RWPE2 (cell line): Measurements from ENCODE around the gene LACTBL1.

ENCODE experiments used
- ATAC-seq: fragments of 200-7000 bp; cut with Tn5 transposase; 3 replicates; pipeline ENCODE4 v1.9.1; 2021; ENCODE audit warnings: low read depth
- DNase-seq: peaks from one replicate; pipeline ENCODE4 v3.0.0-alpha.2; 2020; ENCODE audit warnings: low spot score
- H3K27ac ChIP-seq: fragments of 450-650 bp; 2 replicates; pipeline ENCODE4 v1.5.1; 2017; ENCODE audit warnings: mild to moderate bottlenecking; ENCODE audit not compliant: poor library complexity, severe bottlenecking
- H3K27me3 ChIP-seq: fragments of 250-450 bp; sonication (Bioruptor Pico); 2 replicates; pipeline ENCODE4 v1.5.1; 2021; ENCODE audit warnings: mild to moderate bottlenecking, moderate library complexity; ENCODE audit not compliant: insufficient read depth, poor library complexity, severe bottlenecking
- H3K36me3 ChIP-seq: fragments of 250-450 bp; sonication (Bioruptor Pico); 2 replicates; pipeline ENCODE4 v1.5.1; 2020; ENCODE audit warnings: low read depth, mild to moderate bottlenecking, moderate library complexity
- H3K4me1 ChIP-seq: fragments of 250-450 bp; sonication (Bioruptor Pico); 2 replicates; pipeline ENCODE4 v1.5.1; 2021; ENCODE audit warnings: mild to moderate bottlenecking, moderate library complexity; ENCODE audit not compliant: insufficient read depth, poor library complexity, severe bottlenecking
- H3K4me3 ChIP-seq: fragments of 250-450 bp; sonication (Bioruptor Pico); 2 replicates; pipeline ENCODE4 v1.5.1; 2021; ENCODE audit warnings: mild to moderate bottlenecking, moderate library complexity; ENCODE audit not compliant: severe bottlenecking
- H3K9me3 ChIP-seq: fragments of 250-450 bp; sonication (Bioruptor Pico); 2 replicates; pipeline ENCODE4 v1.5.1; 2021; ENCODE audit warnings: mild to moderate bottlenecking, moderate library complexity; ENCODE audit not compliant: severe bottlenecking
- TF ChIP-seq, protein P1 (sequence below): fragments of 450-650 bp; IDR thresholded peaks from one replicate; pipeline ENCODE4 v1.5.1; 2017; ENCODE audit warnings: mild to moderate bottlenecking, moderate library complexity; ENCODE audit not compliant: poor library complexity, severe bottlenecking

LACTBL1 gene

DNA sequence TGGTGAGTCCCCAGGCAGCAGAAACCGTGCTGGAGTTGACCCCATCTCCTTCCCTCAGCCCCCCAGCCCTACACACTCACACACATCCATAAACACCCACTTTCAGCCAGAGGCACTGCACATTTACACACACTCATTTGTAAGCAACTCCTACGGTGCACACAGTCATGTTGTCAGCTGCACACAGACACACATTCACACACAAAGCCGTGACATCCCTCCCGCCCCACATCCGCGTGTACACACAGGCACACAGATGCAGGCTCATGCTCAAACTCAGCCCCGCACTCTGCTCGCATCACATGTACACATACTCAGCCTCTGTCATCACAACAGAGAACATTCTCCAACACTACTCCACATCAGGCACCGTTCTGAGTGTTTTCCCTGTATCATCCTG lies 47.6 kb downstream of the LACTBL1 start:
- Histone ChIP-seq H3K36me3 (no peaks in the 10 kb centered on the region), H3K27ac (no peak overlapping the region), H3K4me3 (no peak overlapping the region), H3K9me3 (no peaks in the 10 kb centered on the region), H3K27me3 (no peaks in the 10 kb centered on the region), H3K4me1 (no peaks in the 10 kb centered on the region)
- ATAC-seq (no peak), DNase-seq (peak; percentile 21)
- TF ChIP-seq, protein P1, sequence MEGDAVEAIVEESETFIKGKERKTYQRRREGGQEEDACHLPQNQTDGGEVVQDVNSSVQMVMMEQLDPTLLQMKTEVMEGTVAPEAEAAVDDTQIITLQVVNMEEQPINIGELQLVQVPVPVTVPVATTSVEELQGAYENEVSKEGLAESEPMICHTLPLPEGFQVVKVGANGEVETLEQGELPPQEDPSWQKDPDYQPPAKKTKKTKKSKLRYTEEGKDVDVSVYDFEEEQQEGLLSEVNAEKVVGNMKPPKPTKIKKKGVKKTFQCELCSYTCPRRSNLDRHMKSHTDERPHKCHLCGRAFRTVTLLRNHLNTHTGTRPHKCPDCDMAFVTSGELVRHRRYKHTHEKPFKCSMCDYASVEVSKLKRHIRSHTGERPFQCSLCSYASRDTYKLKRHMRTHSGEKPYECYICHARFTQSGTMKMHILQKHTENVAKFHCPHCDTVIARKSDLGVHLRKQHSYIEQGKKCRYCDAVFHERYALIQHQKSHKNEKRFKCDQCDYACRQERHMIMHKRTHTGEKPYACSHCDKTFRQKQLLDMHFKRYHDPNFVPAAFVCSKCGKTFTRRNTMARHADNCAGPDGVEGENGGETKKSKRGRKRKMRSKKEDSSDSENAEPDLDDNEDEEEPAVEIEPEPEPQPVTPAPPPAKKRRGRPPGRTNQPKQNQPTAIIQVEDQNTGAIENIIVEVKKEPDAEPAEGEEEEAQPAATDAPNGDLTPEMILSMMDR, result no peak

DNA sequence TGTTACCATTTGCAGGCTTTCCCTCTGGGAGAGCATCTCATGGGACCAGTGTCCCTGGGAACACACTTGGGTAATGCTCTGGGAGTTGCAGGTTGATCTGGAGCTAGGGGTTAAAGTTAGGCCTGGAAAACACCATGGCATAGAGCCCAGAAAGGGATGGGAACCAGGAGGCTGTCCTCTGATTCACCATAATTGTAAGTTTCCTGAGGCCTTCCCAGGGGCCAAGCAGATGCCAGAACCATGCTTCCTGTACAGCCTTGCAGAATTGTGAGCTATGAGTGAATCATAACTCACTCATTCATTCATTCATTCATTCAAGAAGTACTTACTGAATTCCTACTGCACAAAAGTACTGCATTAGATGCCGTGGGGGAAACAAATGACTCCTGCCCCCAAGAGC lies 50.0 kb downstream of the LACTBL1 start:
- no peak for ATAC-seq
- H3K27me3 ChIP-seq, result no peaks in the 10 kb centered on the region
- H3K4me3 ChIP-seq, result no peak overlapping the region
- no peaks in the 10 kb centered on the region for H3K9me3 ChIP-seq
- DNase-seq, result no peak
- no peaks in the 10 kb centered on the region for H3K36me3 ChIP-seq
- H3K4me1 ChIP-seq, result no peaks in the 10 kb centered on the region
- TF ChIP-seq, protein P1, result no peak
- H3K27ac ChIP-seq, result no peak overlapping the region

DNA sequence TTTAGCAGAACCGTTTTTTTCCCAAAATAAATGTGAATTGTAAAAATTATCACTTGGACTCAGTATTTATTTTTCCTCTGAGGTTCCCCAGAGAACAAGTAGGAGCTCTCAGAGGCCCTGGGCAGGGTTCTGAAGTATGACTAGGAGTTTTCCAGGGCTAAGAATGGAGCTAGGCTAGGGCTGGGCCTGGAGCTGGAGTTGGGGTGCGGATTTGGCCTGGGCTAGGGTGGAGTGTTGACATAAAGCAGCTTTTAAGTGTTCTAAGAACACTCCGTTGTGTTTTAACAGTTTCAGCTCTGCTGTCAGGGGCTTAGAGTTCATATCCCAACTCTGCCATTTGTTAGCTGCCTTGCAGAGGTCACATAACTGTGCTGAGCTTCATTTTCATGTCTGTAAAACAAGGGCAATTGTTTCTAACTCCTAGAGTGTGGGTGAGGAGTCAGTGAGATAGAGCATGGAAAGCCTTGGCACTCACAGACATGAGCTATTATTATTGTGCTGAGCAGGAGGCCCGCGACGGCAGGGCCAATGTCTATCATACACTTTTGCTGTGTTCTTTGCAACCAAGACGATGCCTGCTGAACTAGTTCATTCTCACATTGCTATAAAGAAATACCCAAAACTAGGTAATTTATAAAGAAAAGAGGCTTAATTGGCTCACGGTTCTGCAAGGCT lies 51.1 kb downstream of the LACTBL1 start:
- H3K4me1 ChIP-seq, result no peaks in the 10 kb centered on the region
- H3K36me3 ChIP-seq, result no peaks in the 10 kb centered on the region
- no peak for DNase-seq
- no peaks in the 10 kb centered on the region for H3K9me3 ChIP-seq
- no peak overlapping the region for H3K27ac ChIP-seq
- H3K27me3 ChIP-seq, result no peaks in the 10 kb centered on the region
- H3K4me3 ChIP-seq, result no peak overlapping the region
- TF ChIP-seq, protein P1, result no peak
- ATAC-seq, result no peak

DNA sequence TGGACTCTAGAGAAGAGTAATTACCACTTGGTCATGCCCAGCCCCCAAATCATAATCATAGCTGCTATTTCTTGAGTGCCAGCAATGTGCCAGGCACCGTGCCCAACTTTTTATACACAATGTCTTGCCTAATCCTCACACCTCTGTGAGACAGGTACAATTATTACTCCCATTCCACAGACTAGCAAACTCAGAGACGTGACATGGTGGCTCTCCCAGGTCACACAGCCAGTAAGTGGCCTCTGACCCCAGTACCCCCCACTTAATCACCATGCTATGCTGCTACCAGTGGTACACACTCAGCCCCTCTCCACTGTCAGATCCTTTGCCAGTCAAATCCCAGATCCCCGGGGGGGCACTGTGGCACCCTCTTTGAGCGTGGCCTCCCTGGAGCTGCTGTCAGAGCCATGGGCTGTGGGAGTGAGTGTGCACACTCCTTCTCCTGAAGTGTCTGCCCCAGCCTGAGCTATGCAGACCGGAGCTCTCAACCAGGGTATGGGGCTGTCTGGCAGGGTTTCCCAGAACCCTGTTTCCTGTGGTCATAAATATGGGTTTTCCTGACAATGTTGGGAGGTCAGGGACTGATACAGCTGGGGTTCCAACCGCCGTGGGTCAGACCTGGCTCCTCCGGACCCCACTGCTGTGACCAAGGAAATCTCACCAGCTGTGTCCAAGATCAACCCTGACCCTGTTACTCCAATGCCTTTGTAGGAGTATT lies 51.8 kb downstream of the LACTBL1 start:
- TF ChIP-seq, protein P1, result no peak
- H3K27me3 ChIP-seq, result no peaks in the 10 kb centered on the region
- H3K4me1 ChIP-seq, result no peaks in the 10 kb centered on the region
- ATAC-seq, result no peak
- H3K4me3 ChIP-seq, result no peak overlapping the region
- DNase-seq, result no peak
- H3K9me3 ChIP-seq, result no peaks in the 10 kb centered on the region
- H3K36me3 ChIP-seq, result no peaks in the 10 kb centered on the region
- H3K27ac ChIP-seq, result no peak overlapping the region
